Measurements from ENCODE around the gene DDX51.
"Not testable (repeated sequence)": the region's sequence is repeated elsewhere in the genome, so short reads cannot be mapped to it uniquely, and the experiment has no call there.

Gene DDX51

DNA sequence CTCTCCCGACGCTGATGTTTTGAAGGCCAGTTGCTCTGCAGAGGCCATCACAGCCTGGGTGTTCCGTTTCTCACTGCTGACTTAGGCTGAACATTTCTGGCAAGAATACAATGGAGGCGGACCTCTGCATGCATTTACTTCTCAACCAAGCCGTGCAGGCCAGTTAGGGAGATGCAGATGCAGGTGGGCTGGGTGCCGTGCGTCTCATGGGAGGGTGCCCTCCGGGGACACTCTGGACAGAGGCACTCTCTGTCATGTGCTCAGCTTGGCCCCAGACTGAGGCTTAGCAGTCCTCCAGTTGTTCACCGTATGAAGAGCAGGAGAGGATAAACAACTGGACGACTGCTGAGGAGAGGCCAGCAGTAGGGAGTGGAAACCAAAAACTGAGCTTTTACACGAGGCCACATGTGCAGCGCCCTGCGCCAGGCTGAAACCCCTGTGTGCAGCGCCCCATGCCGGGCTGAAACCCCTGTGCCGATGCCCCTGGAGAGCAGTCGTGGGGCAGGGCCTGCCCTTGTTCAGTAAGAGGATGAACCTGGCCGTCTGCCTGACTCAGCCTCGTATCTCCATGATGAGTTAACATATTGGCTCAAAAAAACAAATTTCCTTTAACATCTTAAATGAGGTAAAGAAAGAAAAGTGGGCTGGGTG, 32.3 kb downstream of the DDX51 start:
- DNase-seq: no peak

DNA sequence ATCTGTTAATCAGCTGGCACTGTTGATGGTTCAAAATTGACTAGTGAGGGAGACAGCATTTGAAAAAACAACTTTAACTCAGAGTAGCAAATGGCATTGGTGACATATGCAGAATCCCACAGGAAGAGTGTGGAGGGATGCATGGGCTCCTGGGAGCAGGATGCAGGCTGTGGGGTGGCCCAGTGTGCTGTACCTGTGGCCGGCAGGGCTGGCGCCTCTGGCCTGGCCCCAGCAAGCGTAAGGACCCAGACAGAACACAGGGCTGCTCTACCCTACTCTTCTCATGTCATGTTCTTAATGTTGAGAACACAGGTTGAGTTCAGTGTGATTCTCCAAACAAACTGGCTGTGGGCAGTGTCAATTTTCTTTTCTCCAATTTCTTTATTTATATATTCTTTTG, 33.4 kb downstream of the DDX51 start:
- DNase-seq: no peak

DNA sequence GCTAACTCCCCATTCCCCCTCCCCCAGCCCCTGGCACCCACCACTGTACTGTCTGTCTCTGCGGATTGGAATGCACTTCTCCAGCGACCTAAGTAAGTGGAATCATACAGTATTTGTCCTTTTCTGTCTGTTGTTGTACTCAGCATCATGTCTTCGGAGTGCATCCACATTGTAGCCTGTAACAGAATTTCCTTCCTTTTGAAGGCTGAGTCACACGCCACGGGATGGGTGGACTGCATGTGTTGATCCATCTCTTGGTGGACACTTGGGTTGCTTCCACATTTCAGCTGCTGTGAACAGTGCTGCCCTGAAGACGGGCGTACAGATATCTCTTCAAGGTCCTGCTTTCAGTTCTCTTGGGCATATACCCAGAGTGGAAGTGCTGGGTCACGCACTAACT, 34.4 kb downstream of the DDX51 start:
- no peak for DNase-seq

DNA sequence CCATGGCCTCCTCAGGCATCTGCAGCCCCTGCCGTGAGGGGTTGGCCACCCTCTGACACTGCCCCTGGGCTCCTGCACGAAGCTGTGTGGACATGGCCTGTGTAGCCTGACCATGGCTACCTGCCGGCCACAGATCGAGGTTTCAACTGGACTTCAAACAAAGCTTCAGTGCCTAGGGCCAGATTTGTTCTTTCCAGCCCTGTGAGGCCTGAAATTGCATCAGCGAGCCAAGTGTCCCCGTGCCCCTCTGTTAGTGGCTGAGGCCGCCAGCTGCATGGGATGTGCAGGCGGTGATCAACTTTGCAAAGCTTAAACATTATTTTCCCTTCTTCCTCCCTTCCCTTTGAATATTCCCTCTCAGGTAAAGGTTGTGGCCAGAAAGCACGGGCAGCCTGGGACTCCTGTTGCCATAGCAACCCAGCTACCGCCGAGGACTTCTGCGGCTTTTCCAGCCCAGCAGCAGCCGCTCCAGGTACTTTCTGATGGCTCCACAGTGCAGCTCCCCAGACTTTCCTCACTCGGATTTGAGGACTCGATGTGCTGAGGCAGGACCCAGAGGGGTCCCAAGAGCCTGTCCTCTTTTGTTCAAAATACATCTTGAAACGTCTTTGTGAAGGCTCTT, 35.8 kb downstream of the DDX51 start:
- no peak for DNase-seq

DNA sequence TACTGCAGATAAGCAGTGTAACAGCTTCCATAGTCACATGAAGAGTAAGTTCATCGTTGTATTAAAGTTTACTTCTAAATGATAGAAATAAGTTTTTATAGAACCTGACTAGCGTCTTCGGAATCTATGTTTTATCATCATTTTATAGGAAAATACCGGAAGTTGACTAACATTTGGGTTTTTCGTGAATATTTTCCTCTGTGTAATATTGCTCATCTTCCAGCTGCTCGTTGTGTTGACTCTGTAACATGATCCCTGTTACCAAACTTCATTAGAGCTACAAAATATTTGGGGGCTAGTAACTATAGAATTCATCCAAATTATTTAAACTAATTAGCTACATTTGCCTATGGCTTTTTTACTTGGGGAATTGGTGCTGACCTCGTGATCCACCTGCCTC, 37.2 kb downstream of the DDX51 start:
- DNase-seq: no peak

DNA sequence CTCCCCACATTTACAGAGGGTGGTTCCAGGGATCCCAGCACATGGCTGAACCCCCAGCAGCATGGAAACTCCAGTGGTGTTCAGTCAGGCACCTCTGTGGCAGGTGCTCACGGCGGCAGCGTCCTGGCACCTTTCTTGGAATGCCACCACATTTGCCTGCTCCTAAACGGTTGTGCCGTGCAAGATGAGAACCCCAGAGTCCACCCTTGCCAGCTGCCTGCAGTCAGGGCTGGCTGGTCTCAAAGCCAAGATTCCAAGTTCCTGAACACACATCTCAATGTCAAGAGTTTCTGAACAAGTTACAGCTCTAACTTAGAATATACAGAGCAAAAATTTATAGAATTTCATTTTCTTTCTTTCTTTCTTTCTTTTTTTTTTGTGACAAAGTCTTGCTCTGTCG, 38.7 kb downstream of the DDX51 start:
- no peak for DNase-seq

DNA sequence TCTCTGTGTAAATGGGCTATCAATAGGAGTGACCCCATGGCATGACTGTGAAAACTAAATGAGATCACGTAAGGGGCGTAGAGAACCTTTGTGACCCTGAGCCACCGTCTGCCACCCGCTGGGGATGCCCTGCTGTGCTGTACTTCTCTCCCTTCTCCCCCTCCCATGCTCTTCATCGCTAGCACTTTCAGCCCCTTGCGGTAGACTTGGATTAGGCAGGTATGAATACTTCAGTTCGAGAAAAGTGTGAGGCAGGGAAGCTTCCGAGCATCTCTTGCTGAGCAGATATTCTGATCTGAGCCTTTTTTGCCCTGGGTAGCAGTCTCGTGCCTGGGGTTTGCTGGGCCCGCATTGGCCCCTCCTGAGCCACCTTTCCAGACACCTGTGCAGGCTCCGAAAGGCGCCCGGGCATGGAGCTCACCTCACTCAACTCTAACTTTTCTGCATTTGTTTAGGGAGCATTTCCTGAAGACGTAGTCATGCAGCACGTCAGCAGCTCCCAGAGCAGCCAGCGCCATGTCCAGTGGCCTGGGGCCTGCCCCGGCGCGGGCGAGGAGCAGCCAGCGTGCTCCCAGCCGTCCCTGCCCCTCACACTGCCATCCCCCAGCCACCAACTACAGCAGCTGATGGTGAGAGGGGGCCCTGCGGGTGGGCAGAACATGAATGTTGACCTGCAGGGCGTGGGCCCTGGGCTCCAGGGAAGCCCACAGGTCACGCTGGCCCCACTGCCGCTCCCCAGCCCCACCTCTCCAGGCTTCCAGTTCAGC, 40.4 kb downstream of the DDX51 start:
- no peak for DNase-seq

DNA sequence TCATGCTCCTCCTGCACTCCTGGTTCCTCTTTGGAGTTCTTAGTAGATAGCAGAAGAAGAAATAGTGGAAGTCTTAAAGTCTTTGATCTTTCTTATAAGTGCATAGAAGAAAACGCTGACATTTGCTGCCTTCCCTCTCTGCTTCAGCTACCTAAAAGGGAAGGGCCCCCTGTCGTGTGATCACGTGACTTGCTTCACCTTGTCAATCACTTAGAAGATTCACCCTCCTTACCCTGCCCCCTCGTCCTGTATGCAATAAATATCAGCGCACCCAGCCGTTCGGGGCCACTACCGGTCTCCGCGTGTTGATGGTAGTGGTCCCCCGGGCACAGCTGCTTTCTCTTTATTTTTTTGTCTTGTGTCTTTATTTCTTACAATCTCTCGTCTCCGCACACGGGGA, 41.0 kb downstream of the DDX51 start:
- DNase-seq: not testable (repeated sequence)

DNA sequence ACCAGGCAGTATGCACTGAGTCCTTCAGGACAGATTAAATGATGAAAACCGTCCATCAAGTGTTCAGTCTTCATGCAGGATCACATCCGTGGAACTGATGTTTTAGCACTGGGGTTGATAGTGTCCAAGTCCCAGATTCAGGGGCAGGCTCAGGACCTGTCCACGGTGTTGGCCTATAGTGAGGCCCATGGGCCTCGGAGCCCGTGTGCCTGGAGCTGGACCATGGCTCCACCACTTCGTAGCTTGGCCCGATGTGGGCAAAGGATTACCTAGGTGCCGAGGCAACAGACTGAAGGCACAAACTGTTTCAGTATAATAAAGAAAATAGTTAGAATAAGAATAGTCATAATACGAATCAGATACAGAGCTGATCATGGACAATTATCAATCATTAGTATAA, 41.8 kb downstream of the DDX51 start:
- no peak for DNase-seq

DNA sequence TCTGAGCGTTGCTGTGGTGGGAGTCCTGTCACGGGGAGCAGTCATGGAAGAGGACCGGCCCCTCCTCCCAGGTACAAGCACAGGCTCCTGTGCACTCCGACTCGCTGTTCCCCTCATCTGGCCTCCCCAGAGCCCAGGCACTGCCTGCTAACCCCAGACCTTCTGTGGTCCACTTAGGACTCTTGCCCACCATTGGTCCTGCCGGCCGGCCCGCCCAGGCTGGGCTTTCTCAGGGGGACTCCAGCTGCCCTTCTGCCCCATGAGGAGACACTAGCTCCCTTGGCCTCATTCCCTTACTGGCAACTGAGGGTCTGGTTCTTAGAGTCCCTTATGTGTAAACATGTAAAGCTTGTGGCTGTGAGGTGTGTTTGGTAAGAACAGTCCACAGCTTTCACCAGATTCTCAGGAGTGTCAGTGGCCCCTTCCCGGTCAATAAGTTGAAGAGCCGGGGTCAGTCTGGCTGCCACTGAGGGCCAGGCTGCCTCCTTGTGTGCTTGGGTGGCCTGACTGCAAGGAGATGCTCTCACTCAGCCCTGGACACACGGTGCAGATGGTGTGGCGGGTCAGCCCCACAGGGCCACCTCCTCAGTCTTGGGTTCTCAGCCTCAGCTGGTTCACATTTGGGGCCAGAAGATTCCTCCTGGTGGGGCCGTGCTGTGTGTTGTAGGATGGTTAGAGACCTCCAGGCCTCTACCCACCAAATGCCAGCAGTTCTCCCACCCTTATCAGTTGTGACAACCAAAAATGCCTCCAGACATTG, 43.6 kb downstream of the DDX51 start:
- DNase-seq: no peak

DNA sequence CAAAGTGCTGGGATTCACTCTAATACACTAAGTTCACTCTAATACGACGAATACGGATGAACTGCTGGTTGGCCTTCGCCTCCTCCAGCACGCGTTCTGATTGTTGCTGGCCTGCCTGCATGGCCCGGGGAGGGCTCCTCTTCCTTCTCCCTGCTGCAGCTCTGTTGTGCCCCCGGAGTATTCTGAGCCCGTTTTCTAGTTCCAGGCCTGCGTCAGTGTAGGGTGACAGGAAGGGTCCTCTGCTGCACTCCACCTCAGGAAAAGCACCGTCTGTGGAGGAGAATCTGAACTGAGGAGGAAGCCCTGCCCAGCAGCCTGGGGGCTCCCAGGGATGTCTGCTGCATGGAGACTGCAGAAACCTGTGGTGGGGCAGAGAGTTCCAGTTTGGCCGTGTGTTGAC, 44.4 kb downstream of the DDX51 start:
- no peak for DNase-seq

DNA sequence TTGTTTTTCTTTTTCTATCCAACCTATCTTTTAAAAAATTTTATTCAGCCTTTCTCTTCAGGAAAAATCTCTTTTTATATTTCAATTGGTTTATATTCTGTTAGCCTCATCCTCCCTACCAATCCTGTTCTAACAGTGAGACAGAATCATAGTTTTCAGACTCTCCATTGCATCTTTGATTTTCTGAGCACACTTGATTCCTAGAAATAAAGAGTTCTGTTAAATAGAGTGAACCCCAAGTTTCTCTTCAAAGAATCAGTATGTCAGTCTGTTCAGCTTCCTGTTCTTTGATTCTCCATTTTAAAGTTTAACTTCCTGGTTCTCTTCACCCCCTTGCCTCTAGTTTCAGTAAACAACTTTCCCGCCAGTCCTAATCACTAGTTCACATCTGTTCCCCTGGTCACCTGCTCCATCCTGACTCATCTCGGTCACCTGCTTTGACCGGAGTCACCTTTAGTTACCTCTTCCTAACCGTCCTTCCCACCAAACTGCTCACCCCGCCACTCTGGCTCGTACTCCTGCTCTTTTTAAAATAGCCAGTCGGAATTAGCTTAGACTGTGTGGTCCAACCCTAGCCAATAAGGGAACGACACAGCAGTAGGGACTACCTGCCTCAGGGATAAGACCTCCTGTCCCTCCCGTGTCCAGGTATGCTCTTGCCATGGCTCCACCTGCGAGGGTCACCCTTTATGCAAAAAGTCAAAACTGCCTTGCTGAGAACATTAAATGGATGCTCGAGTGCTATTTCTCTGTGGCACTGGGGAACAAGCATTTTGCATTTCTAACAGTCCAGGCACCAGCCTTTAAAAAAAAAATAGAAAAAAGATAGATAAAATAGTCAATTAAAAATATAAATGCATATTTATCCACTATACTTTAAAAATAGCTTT, 48.4 kb downstream of the DDX51 start:
- no peak for DNase-seq

DNA sequence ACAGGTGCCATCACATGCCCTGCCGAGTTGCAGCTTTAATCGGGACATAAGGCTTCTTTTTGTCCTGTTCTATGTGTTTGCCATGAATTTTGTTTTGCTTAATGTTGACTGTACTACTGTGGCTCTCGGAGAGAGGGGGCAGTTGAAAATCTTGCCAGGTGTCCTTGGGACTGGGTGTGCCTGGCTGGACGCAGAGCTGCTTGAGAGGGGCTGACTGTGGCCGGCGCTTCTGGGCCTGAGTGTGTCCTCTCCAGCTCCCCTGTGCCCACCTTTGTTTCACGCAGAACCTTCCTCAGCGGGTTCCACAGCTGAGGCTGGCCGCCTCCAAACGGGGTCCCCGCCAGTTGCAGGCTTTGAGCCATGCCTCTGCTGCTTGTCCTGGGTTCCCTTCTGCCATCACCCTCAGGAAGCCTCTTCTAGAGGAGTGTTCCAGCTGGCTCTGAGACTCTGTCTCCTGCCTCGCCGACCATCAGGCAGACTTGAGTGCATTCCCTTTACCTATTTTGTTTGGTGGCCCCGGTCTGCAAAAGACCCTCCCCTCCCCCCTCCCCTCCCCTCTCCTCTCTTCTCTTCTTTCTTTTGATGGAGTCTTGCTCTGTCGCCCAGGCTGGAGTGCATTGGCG, 49.7 kb downstream of the DDX51 start:
- no peak for DNase-seq

DNA sequence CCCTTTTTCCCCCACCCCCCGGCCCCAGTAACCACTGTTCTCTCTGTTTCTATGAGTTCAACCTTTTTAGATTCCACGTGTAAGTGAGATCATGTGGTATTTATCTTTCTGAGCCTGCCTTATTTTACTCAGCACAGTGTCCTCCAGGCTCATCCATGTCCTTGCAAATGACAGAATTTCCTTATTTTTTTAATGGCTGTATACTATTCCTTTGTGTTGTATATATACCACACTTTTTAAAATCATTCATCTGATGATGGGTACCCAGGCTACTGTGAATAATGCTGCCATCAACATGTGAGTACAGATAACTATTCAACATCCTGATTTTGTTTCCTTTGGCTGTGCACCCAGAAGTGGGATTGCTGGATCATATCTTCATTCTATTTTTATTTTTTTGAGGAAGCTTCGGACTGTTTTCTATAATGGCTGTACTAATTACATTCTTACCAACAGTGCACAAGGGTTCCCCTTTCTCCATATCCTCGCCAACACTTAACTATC, 54.7 kb downstream of the DDX51 start:
- no peak for DNase-seq

Measured in NCI-H226 (cell line).